OCI-LY1 (cell line): Measurements from ENCODE around the gene ARHGEF18.

Source experiments
- H2AFZ ChIP-seq: fragments of 200-600 bp; sonication (generic), shearing (Covaris generic); 2 replicates; pipeline ENCODE4 v1.6.0; 2014; ENCODE audit warnings: antibody characterized with exemption, mild to moderate bottlenecking, low read length
- H3F3A ChIP-seq: fragments of 200-600 bp; sonication (generic), shearing (Covaris generic); 2 replicates; pipeline ENCODE4 v1.6.0; 2014; ENCODE audit warnings: mild to moderate bottlenecking, antibody characterized with exemption, low read length, moderate library complexity; ENCODE audit not compliant: insufficient read depth
- H3K27ac ChIP-seq: fragments of 200-600 bp; sonication (generic); 2 replicates; pipeline ENCODE4 v1.5.1; 2014; ENCODE audit warnings: low read length, mixed run types, mild to moderate bottlenecking, low read depth; ENCODE audit not compliant: poor library complexity, severe bottlenecking
- H3K27me3 ChIP-seq: fragments of 200-600 bp; sonication (generic); 2 replicates; pipeline ENCODE4 v1.6.0; 2014; ENCODE audit warnings: antibody characterized with exemption, mild to moderate bottlenecking, low read length, moderate library complexity; ENCODE audit not compliant: insufficient read depth
- H3K36me3 ChIP-seq: fragments of 200-600 bp; sonication (generic); 2 replicates; pipeline ENCODE4 v1.6.1; 2014; ENCODE audit warnings: mild to moderate bottlenecking, antibody characterized with exemption, low read length, moderate library complexity, mixed read lengths; ENCODE audit not compliant: insufficient read depth
- H3K4me1 ChIP-seq: fragments of 200-600 bp; sonication (generic); 2 replicates; pipeline ENCODE4 v1.5.1; 2014; ENCODE audit warnings: mild to moderate bottlenecking, low read length, moderate library complexity; ENCODE audit not compliant: insufficient read depth, severe bottlenecking
- H3K4me2 ChIP-seq: fragments of 200-600 bp; sonication (generic), shearing (Covaris generic); 2 replicates; pipeline ENCODE4 v1.6.1; 2014; ENCODE audit warnings: low read length
- H3K4me3 ChIP-seq: fragments of 200-600 bp; sonication (generic); 2 replicates; pipeline ENCODE4 v1.5.1; 2014; ENCODE audit warnings: low read length, low read depth, mild to moderate bottlenecking, mixed read lengths; ENCODE audit not compliant: poor library complexity, severe bottlenecking
- H3K79me2 ChIP-seq: fragments of 200-600 bp; shearing (Covaris generic); 2 replicates; pipeline ENCODE4 v1.6.1; 2016; ENCODE audit warnings: mixed run types, low read length, mixed read lengths; ENCODE audit not compliant: insufficient read depth
- H3K9ac ChIP-seq: fragments of 200-600 bp; sonication (generic), shearing (Covaris generic); 2 replicates; pipeline ENCODE4 v1.6.1; 2014; ENCODE audit warnings: mild to moderate bottlenecking, low read length, mixed read lengths
- H3K9me2 ChIP-seq: fragments of 200-600 bp; sonication (generic), shearing (Covaris generic); 2 replicates; pipeline ENCODE4 v1.6.1; 2014; ENCODE audit warnings: low read depth, mild to moderate bottlenecking, low read length, mixed read lengths
- H3K9me3 ChIP-seq: fragments of 200-600 bp; shearing (Covaris generic); 2 replicates; pipeline ENCODE4 v1.6.1; 2014; ENCODE audit warnings: low read length, mixed read lengths
- H4K20me1 ChIP-seq: fragments of 200-600 bp; sonication (generic), shearing (Covaris generic); 2 replicates; pipeline ENCODE4 v1.6.0; 2016; ENCODE audit warnings: mild to moderate bottlenecking, low read length; ENCODE audit not compliant: insufficient read depth
- CTCF ChIP-seq: fragments of 200-600 bp; sonication (generic), shearing (Covaris generic); IDR thresholded peaks from 2 replicates; pipeline ENCODE4 v1.5.1; 2017; ENCODE audit warnings: mild to moderate bottlenecking, antibody characterized with exemption, low read length, moderate library complexity, mixed read lengths
- EZH2 ChIP-seq: fragments of 200-600 bp; sonication (generic), shearing (Covaris generic); IDR thresholded peaks from 2 replicates; pipeline ENCODE4 v1.8.0; 2017; ENCODE audit warnings: borderline replicate concordance, mixed run types, mild to moderate bottlenecking, antibody characterized with exemption, low read length, moderate library complexity, mixed read lengths

The ARHGEF18 gene

DNA sequence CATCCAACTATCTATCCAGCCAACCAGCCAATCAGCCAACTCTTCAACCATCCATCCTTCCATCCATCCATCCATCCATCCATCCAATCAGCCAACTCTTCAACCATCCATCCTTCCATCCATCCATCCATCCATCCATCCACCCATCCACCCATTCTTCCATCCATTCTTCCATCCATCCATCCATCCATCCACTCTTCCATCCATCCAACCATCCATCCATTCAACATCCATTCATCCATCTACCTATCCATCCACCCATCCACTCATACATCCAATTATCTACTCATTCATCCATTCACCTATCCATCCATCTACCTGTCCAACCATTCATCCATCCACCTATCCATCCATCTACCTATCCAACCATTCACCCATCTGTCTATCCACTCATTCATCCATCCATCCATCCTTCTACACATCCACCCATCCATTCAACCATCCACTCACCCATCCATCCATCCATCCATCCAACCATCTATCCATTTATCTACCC, 9.4 kb downstream of the ARHGEF18 start:
- TF ChIP-seq CTCF (no peak), EZH2 (no peak)
- peaks cover 5% of the 10 kb centered on the region for H3K4me1 ChIP-seq

DNA sequence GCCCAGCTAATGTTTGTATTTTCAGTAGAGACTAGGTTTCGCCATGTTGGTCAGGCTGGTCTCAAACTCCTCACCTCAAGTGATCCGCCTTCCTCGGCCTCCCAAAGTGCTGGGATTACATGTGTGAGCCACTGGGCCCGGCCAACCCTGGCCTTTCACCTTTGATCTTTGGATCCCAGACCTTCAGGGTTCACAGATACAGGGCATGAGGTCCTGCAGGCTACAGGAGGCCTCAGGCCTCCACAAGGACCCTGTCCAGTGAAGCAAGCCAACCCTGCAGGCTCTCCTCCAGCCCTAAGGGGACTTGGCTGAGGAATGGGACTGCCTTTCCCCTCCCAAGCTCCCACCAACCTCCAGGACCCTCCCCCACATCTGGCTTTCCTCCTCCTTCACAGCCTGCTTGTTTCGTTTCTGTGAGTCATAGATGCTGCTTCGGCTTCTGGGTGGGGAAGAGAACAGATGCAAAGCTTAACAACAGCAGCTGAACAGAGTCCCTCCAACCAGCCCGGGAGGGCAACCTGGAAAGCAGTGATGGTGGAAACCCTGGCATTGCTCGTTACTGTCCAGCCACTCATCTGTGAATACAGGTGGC, 11.8 kb downstream of the ARHGEF18 start:
- H3K4me1 ChIP-seq, result no peaks in the 10 kb centered on the region
- H3K36me3 ChIP-seq, result peaks cover 98% of the 10 kb centered on the region
- H3K9me2 ChIP-seq, result no peaks in the 10 kb centered on the region
- no peaks in the 10 kb centered on the region for H3K9me3 ChIP-seq
- no peak overlapping the region for H3K9ac ChIP-seq
- no peaks in the 10 kb centered on the region for H4K20me1 ChIP-seq
- H3F3A ChIP-seq, result no peaks in the 10 kb centered on the region
- no peak overlapping the region for H3K4me3 ChIP-seq
- no peaks in the 10 kb centered on the region for H3K27me3 ChIP-seq
- H2AFZ ChIP-seq, result no peak overlapping the region
- peaks cover 11% of the 10 kb centered on the region; the same call in 1 of the 2 replicates for H3K79me2 ChIP-seq
- TF ChIP-seq CTCF (no peak), EZH2 (no peak)
- no peak overlapping the region for H3K27ac ChIP-seq
- no peak overlapping the region for H3K4me2 ChIP-seq

More for the DNA sequence above, 9.4 kb downstream of the ARHGEF18 start:
- H2AFZ ChIP-seq, result no peak overlapping the region
- H3K36me3 ChIP-seq, result peaks cover 90% of the 10 kb centered on the region
- H3K4me3 ChIP-seq, result no peak overlapping the region
- no peaks in the 10 kb centered on the region for H4K20me1 ChIP-seq
- no peaks in the 10 kb centered on the region for H3K9me3 ChIP-seq
- H3K27me3 ChIP-seq, result no peaks in the 10 kb centered on the region
- no peaks in the 10 kb centered on the region for H3K9me2 ChIP-seq
- H3K27ac ChIP-seq, result no peak overlapping the region
- no peaks in the 10 kb centered on the region for H3F3A ChIP-seq
- H3K9ac ChIP-seq, result no peak overlapping the region
- H3K4me2 ChIP-seq, result no peak overlapping the region
- H3K79me2 ChIP-seq, result peaks cover 22% of the 10 kb centered on the region; the same call in 1 of the 2 replicates

DNA sequence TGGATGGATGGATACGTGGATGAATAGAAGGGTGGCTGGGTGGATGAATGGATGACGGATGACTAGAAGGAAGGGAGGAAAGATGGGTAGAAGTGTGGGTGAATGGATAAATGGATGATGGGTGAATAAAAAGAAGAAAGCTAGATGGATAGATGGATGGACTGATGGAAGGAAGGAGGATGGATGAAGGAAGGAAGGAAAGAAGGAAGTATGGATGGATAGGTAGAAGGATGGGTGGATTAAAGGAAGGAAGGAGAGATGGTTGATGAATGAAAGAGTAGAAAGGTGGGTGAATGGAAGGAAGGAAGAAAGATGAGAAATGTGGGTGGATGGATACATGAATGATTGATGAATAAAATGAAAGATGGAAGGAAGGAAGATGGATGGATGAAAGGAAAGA, 14.5 kb downstream of the ARHGEF18 start:
- Histone ChIP-seq H3F3A (peaks cover 3% of the 10 kb centered on the region; the same call in 1 of the 2 replicates), H3K36me3 (peaks cover 85% of the 10 kb centered on the region), H3K79me2 (peaks cover 7% of the 10 kb centered on the region; the same call in 1 of the 2 replicates), H3K9ac (no peak overlapping the region), H3K27ac (no peak overlapping the region), H2AFZ (no peak overlapping the region), H4K20me1 (no peaks in the 10 kb centered on the region), H3K4me2 (no peak overlapping the region), H3K9me2 (no peaks in the 10 kb centered on the region), H3K4me1 (no peaks in the 10 kb centered on the region), H3K27me3 (no peaks in the 10 kb centered on the region), H3K4me3 (no peak overlapping the region), H3K9me3 (no peaks in the 10 kb centered on the region)
- no peak for TF ChIP-seq EZH2
- TF ChIP-seq CTCF, result no peak
